ENCODE measurements around the gene AP1G1. TPM values are rescaled to one million over a fixed set of nuclear protein-coding genes. Genes with fewer than 3 reads are reported as not detected.

AP1G1 gene
- total RNA-seq, 1 experiment from 2014 or later, result 79.2 TPM

- Histone ChIP-seq H2BK120ac (ENCODE audit: low read depth, low read length, poor library complexity, severe bottlenecking) (no peak overlapping the region), H2BK5ac (ENCODE audit: insufficient read length, low read length) (no peak overlapping the region), H3K4me2 (ENCODE audit: insufficient read depth, insufficient read length, low read length) (no peak overlapping the region), H3K23me2 (ENCODE audit: insufficient read length, low read depth, low read length, poor library complexity, severe bottlenecking) (no peaks in the 10 kb centered on the region), H4K20me1 (ENCODE audit: control insufficient read depth, insufficient read depth, insufficient read length) (no peaks in the 10 kb centered on the region), H3K27ac (ENCODE audit: insufficient read length, low read depth, low read length) (no peak overlapping the region), H2BK12ac (ENCODE audit: insufficient read length, low read depth, low read length) (no peak overlapping the region), H3K56ac (ENCODE audit: insufficient read length, low read depth, low read length) (no peak overlapping the region), H2AFZ (ENCODE audit: low read length) (no peak overlapping the region), H3K27me3 (ENCODE audit: insufficient read depth, low read length) (no peaks in the 10 kb centered on the region), H4K8ac (replicated peaks; ENCODE audit: insufficient read length, low read depth, low read length) (no peak overlapping the region), H2AK5ac (ENCODE audit: insufficient read length, low read length) (no peak overlapping the region), H3K9ac (ENCODE audit: extremely low read depth, insufficient read length, low read length) (no peak overlapping the region), H3K9me3 (ENCODE audit: control insufficient read depth, low read depth, low read length) (no peaks in the 10 kb centered on the region), H3K4ac (ENCODE audit: low read depth, low read length) (no peak overlapping the region), H3K79me1 (ENCODE audit: insufficient read depth, low read depth, low read length, poor library complexity, severe bottlenecking) (no peaks in the 10 kb centered on the region), H4K91ac (ENCODE audit: insufficient read length, low read depth, low read length) (no peak overlapping the region), H3K79me2 (ENCODE audit: insufficient read depth, low read length) (no peaks in the 10 kb centered on the region), H3K18ac (ENCODE audit: insufficient read length, low read depth, low read length) (no peak overlapping the region), H2BK20ac (ENCODE audit: low read depth, low read length, poor library complexity, severe bottlenecking) (no peak overlapping the region), H3K23ac (ENCODE audit: insufficient read length, low read depth, low read length) (no peak overlapping the region), H2BK15ac (ENCODE audit: low read depth, low read length) (no peak overlapping the region), H3K14ac (ENCODE audit: insufficient read depth, low read length) (no peak overlapping the region), H4K5ac (ENCODE audit: insufficient read length, low read depth, low read length) (no peak overlapping the region), H3T11ph (ENCODE audit: low read length) (no peak overlapping the region), H3K4me1 (ENCODE audit: insufficient read depth, low read length) (no peaks in the 10 kb centered on the region)
- no peaks in the 10 kb centered on the region for H3K27me3 Mint-ChIP-seq (ENCODE audit: low read depth)
- no peak for DNase-seq
- no peak overlapping the region for H3K4me3 Mint-ChIP-seq
- no peak overlapping the region for H3K27ac Mint-ChIP-seq
- H3K36me3 Mint-ChIP-seq (ENCODE audit: insufficient read depth in 1 of 3, low read depth in 3 of 3), result peaks cover 12 to 43% (median 36%) of the 10 kb centered on the region in 3 experiments; a peak in 6 of 7 replicates
- no peaks in the 10 kb centered on the region for H3K4me1 Mint-ChIP-seq
- H3K9me3 Mint-ChIP-seq, result no peaks in the 10 kb centered on the region
- TF ChIP-seq CTCF (conservative IDR thresholded peaks at IDR 0.05), result no peak
Observed at GRCh38 chr16:71771571-71771970, 37.1 kb downstream of the AP1G1 start.

Measured in H9 (cell line).